ENCODE measurements around the gene RDH5. TPM values are rescaled to one million over a fixed set of nuclear protein-coding genes. Genes with fewer than 3 reads are reported as not detected.
A peak's percentile ranks its signal among the peaks of the same experiment; 100 is the strongest.

RDH5 gene
- total RNA-seq, 1 donor from 2014 or later, result 11.1 TPM

DNA sequence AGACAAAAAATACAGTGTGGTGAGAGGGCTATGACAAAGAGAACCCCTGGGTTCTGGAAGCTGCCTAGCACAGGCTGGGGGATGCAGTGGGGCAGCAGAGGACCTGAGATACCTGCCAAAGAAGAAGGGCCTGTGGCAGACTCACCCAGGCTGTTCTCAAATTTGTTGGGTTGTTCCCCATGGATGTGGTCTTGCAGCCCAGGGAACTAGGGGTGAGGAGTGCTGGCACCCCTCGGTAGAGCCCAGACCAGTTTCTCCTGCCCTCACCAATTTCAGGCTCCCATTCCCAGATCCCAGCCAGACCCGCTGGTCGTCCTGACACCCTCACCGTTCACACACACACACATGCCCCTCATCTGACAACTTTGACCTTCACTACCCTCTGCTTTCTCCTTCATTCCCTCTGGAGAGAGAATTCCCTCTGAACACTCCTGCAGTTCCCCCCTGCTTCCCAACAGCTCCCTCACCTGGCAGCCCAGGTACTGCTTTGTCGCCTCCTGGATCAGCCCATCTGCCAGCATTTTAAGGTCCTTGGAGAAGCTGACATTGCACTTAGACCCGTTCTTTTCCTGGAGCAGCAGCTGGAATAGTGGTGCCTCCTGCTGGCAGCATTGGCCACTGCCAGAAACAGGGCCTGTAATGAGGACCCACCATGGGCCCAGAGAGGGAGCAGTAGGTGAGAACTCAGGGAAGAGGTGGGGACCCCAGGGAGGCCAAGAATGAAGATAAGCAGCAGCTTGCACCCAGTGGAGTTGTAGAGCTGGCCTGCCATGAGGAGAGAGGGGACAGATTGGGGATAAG lies 16.8 kb downstream of the RDH5 start:
- intact Hi-C loops (cut with DNase I), result no loop called here
- Histone ChIP-seq H3K4me1 (peaks cover 21% of the 10 kb centered on the region), H3K9me3 (no peaks in the 10 kb centered on the region), H3K4me3 (no peak overlapping the region), H3K27me3 (ENCODE audit: low read depth) (no peaks in the 10 kb centered on the region), H3K27ac (no peak overlapping the region), H3K36me3 (no peaks in the 10 kb centered on the region)
- peak; percentile 83 to 86 for ATAC-seq
- DNase-seq, result peak; percentile 80
- TF ChIP-seq, protein P1, sequence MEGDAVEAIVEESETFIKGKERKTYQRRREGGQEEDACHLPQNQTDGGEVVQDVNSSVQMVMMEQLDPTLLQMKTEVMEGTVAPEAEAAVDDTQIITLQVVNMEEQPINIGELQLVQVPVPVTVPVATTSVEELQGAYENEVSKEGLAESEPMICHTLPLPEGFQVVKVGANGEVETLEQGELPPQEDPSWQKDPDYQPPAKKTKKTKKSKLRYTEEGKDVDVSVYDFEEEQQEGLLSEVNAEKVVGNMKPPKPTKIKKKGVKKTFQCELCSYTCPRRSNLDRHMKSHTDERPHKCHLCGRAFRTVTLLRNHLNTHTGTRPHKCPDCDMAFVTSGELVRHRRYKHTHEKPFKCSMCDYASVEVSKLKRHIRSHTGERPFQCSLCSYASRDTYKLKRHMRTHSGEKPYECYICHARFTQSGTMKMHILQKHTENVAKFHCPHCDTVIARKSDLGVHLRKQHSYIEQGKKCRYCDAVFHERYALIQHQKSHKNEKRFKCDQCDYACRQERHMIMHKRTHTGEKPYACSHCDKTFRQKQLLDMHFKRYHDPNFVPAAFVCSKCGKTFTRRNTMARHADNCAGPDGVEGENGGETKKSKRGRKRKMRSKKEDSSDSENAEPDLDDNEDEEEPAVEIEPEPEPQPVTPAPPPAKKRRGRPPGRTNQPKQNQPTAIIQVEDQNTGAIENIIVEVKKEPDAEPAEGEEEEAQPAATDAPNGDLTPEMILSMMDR (IDR thresholded peaks at IDR 0.05), result peak; percentile 78

DNA sequence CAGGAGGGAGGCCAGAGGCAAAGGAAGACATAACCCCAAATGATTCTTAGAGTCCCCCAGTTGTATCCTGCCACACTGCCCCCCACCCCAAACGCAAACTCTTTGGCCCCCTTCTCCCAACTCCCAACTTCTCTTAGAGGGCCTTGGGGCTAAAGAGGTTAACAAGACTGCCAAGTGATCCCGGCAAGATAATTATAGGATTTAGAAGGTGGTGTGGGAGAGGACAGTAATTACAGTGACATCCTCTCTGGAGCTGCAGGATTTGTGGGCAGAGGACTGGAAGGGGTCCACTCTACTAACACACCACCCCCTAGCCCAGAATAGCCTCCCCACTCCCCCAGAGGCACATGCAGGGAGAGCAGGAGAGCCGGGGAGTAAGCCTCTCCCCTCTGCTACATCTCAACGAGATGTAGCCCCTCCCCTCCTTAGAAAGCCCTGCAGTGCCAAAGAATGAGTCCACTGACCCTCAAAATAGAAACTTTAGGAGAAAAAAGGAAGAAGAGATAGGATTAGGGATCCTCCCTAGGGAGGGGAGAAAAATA lies 17.5 kb downstream of the RDH5 start:
- Histone ChIP-seq H3K36me3 (no peaks in the 10 kb centered on the region), H3K9me3 (no peaks in the 10 kb centered on the region), H3K27me3 (ENCODE audit: low read depth) (no peaks in the 10 kb centered on the region), H3K27ac (peak overlapping the region; percentile 82), H3K4me1 (peaks cover 23% of the 10 kb centered on the region), H3K4me3 (peak overlapping the region; percentile 66)
- intact Hi-C loops (cut with DNase I), result no loop called here
- ATAC-seq (peak; percentile 4), DNase-seq (no peak)
- TF ChIP-seq, protein P1 (IDR thresholded peaks at IDR 0.05), result no peak

DNA sequence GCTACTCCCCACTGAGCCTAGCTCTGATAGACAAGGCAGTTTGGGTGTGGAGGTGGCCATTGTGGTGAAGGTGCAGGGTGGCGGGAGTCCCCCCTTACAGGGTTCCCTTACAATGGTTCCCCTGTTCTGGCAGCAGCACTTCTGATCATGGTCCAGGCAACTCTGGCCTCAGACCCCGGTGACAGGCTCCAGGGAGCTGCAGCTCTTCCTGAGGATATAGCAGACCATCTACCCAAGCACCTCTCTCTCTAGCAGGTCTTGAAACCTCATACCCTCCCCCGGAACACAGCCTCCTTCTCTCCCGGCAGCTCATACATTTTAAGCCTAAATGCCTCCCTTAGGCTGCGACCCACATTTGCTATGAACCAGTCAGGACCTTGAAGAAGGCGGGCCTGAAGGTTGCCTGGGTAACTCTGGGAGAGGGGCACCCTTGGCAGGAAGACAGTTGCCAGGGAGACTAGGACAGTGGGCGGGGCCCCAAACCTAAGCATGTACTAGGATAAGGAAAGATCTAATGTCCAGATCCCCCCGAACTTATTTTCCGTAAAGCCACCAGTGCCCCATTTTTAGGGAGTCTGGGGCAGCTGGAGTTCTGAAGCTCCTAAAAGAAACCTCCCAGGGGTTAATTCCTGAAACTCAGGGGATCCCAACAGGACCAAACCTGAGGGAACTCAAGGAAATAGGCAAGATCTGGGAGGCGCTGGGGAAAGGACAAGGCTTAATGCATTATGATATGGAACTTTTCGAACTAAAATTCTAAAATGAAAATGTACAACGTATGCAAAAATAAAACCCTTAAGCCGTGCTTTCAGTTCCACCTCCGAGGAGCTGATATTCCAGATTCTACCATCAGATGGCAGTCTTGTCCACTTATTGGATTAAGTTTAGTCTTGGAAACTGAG lies 18.2 kb downstream of the RDH5 start:
- Histone ChIP-seq H3K36me3 (no peaks in the 10 kb centered on the region), H3K27ac (peak overlapping the region; percentile 82), H3K27me3 (ENCODE audit: low read depth) (no peaks in the 10 kb centered on the region), H3K9me3 (no peaks in the 10 kb centered on the region), H3K4me3 (peak overlapping the region; percentile 66), H3K4me1 (peaks cover 23% of the 10 kb centered on the region)
- ATAC-seq (peak; percentile 84 to 91), DNase-seq (peak; percentile 85)
- intact Hi-C loops (cut with DNase I), result no loop called here
- TF ChIP-seq, protein P1 (IDR thresholded peaks at IDR 0.05), result peak; percentile 87

DNA sequence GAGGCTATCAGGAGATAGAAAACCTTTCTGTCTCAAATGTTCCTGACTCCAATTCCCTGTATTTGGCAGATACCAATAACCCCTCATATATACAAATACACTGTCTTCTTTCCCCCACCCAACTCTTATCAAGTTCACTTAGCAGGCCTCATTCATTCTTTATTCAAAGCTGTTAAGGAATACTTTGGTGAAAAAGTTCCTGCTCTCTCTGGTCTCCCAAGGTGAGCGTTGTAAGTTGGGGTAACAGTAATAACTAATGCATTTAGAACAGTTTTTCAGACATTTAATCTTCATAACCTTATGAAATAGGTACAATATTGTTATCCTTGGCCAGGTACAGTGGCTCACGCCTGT lies 18.8 kb downstream of the RDH5 start:
- Histone ChIP-seq H3K9me3 (no peaks in the 10 kb centered on the region), H3K27me3 (ENCODE audit: low read depth) (no peaks in the 10 kb centered on the region), H3K4me3 (peak overlapping the region; percentile 66), H3K4me1 (peaks cover 30% of the 10 kb centered on the region), H3K27ac (no peak overlapping the region), H3K36me3 (no peaks in the 10 kb centered on the region)
- ATAC-seq (no peak), DNase-seq (no peak)
- TF ChIP-seq, protein P1 (IDR thresholded peaks at IDR 0.05), result no peak
- intact Hi-C loops (cut with DNase I), result no loop called here

DNA sequence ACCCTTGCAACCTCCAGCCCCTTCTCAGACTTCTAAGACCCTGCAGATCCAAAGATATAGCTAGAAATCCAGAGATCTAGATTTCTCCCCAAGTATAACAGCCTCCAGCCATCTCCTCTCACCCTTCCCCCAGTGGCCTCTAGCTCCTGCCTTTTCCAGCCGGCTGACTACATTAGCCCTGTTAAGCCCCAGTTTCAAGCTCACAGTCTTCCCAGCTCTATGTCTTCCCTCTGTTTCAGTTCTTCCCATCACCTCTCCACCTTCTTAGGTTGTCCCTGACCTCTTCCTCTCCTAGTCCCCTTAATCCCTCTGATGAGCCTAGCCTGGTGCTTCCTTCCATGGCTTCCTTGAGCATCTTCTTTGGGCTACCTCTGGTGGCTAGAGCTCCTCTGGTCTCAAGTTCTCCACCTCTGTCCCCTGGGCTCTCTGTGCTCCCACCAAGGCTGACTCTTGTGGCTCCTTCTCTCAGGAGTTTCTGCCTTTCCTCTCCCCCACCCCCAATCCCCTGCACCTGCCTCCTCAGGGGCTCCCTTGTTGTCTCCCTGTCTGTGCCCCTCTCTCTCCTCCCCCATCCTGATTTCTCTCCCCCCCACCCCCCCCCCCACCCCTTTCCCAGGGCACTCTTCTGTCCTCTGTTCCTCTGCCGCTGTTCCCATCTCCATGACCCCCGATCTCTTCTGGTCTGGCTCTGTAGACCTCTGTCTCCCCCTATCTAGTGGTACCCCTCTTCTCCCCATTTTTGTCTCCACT lies 21.9 kb downstream of the RDH5 start:
- DNase-seq (no peak), ATAC-seq (no peak)
- TF ChIP-seq, protein P1 (IDR thresholded peaks at IDR 0.05), result no peak
- Histone ChIP-seq H3K4me1 (peaks cover 29% of the 10 kb centered on the region), H3K4me3 (no peak overlapping the region), H3K36me3 (no peaks in the 10 kb centered on the region), H3K9me3 (no peaks in the 10 kb centered on the region), H3K27me3 (ENCODE audit: low read depth) (no peaks in the 10 kb centered on the region), H3K27ac (no peak overlapping the region)
- intact Hi-C loops (cut with DNase I), result loop anchor here (10.0 kb wide), 1 partner anchor 193 kb away; the partner anchor contains the start of gene DGKA

Data from lower lobe of right lung (tissue), 2 donors.